Ovary (tissue), 9 donors: ENCODE measurements around the gene GRIA4. TPM values are rescaled to one million over a fixed set of nuclear protein-coding genes. Genes with fewer than 3 reads are reported as not detected.

Source experiments
- DNase-seq, 5 donors: peaks; one replicate each; pipeline ENCODE4 v3.0.0-alpha.2; 2019 to 2020
- H3K27ac ChIP-seq, 2 donors: fragments of 200-600 bp; one replicate each; pipeline versions ENCODE4 v1.5.1 to v1.8.0; 2019 to 2022
- H3K27me3 ChIP-seq: fragments of 200-600 bp; one replicate; pipeline ENCODE4 v1.8.0; 2022
- H3K36me3 ChIP-seq: fragments of 200-600 bp; sonication (generic); one replicate; pipeline ENCODE4 v1.5.1; 2019
- H3K4me1 ChIP-seq: one replicate; pipeline ENCODE4 v1.8.1; 2013; ENCODE audit warnings: mild to moderate bottlenecking, moderate library complexity; ENCODE audit not compliant: insufficient read depth
- H3K4me3 ChIP-seq: fragments of 200-600 bp; sonication (generic); one replicate; pipeline ENCODE4 v1.5.1; 2017
- H3K9me3 ChIP-seq, 2 donors: fragments of 200-600 bp in 1 of 2; sonication (generic) in 1 of 2; one replicate each; pipeline versions ENCODE4 v1.5.1 to v1.8.1; 2013 to 2019; ENCODE audit warnings: mild to moderate bottlenecking in 1 of 2, moderate library complexity in 1 of 2
- CTCF ChIP-seq, 3 donors: fragments of 450-650 bp in 2 of 3; fragments of 200-600 bp in 1 of 3; IDR thresholded peaks; one replicate each; pipeline versions ENCODE4 v1.5.1 to v1.8.0; 2016 to 2022; ENCODE audit warnings: antibody characterized with exemption in 3 of 3, mild to moderate bottlenecking in 1 of 3
- EP300 ChIP-seq: sonication (generic); formaldehyde crosslinking; IDR thresholded peaks from one replicate; pipeline ENCODE4 v1.6.1; 2017; ENCODE audit warnings: antibody characterized with exemption
- POLR2A ChIP-seq: fragments of 450-650 bp; IDR thresholded peaks from one replicate; pipeline ENCODE4 v1.6.1; 2017; ENCODE audit warnings: antibody characterized with exemption, mild to moderate bottlenecking, moderate library complexity
- WGBS, 3 donors: extraction: QIAGEN DNeasy Blood & Tissue Kit in 1 of 3; methylation state at CpG; one replicate each; pipeline versions ENCODE4 v1.1.5 to v1.1.7; 2013 to 2017; 5-methylcytosine and 5-hydroxymethylcytosine counted together
- intact Hi-C, 4 donors: fragments of 100-400 bp; cut with DNase I; formaldehyde crosslinking; loops; one replicate each; pipeline versions ENCODE4 v1.11.0 to v1.15.1; 2022 to 2023
- polyA plus RNA-seq, 2 donors: library from polyadenylated mRNA; stranded (reverse); fragments of 200-250 nt in 1 of 2; fragments of 350-450 nt in 1 of 2; fragmentation: Illumina TruSeq in 1 of 2; extraction: RNeasy Lipid Tissue Mini Kit (QIAGEN cat#74804) in 1 of 2; gene quantifications; one replicate each; pipeline ENCODE4 v1.2.3, GENCODE V29; 2013 to 2014
- total RNA-seq, 7 donors: library from RNA; depleted of rRNA in 2 of 7; stranded (reverse); fragments of >200 nt in 2 of 7; fragmentation: NEBNext Ultra II Directional in 3 of 7; extraction: Animal tissue kit (Norgen Biotek cat#: 25700) in 3 of 7; gene quantifications; one replicate each; pipeline versions ENCODE4 v1.1.0 to v1.2.4, GENCODE V29; 2016 to 2023
- donor health status: DM: no; HTN: no; CAD: no; lungs with moderate emphysema.
- donor health status: DM: no; HTN: no; CAD: no.
- donor health status: Bipolar disorder and iron deficiency.
- donor health status: DM: yes; HTN: yes; CAD: no.
- donor health status: DM: no; HTN: no; CAD: no.
- donor health status: DM: yes; HTN: yes; CAD: no.

The GRIA4 gene
- total and polyA plus RNA-seq, 9 donors: 0.07 to 1.1 (median 0.26) TPM; not detected in 3

- Histone ChIP-seq H3K4me1 (no peaks in the 10 kb centered on the region), H3K9me3 (no peaks in the 10 kb centered on the region), H3K4me3 (no peak overlapping the region), H3K27ac (no peak overlapping the region), H3K27me3 (no peaks in the 10 kb centered on the region), H3K36me3 (no peaks in the 10 kb centered on the region)
- intact Hi-C loops: no loop called here
- WGBS, 3 donors: 72 to 89% (median 78%) methylated on average over 2 of the region's 2 CpGs
- DNase-seq: no peak
- TF ChIP-seq EP300 (no peak), CTCF (IDR thresholded peaks at IDR 0.05) (no peak)
Measured at GRCh38 chr11:105903113-105903512, 293.2 kb downstream of the GRIA4 start.

- TF ChIP-seq POLR2A (no peak), EP300 (no peak), CTCF (IDR thresholded peaks at IDR 0.05) (no peak)
- Histone ChIP-seq H3K27me3 (no peaks in the 10 kb centered on the region), H3K36me3 (no peaks in the 10 kb centered on the region), H3K27ac (no peak overlapping the region), H3K9me3 (no peaks in the 10 kb centered on the region), H3K4me1 (no peaks in the 10 kb centered on the region), H3K4me3 (no peak overlapping the region)
- 76 to 84% (median 83%) methylated on average over 5 of the region's 5 CpGs for WGBS, 3 donors
- intact Hi-C loops: no loop called here
- DNase-seq: no peak
Measured at GRCh38 chr11:105906517-105906916, 296.6 kb downstream of the GRIA4 start.

GRCh38 chr11:105907319-105907718 lies 297.4 kb downstream of the GRIA4 start:
- no peaks in the 10 kb centered on the region for H3K27me3 ChIP-seq
- intact Hi-C loops: no loop called here
- no peak overlapping the region for H3K4me3 ChIP-seq
- no peaks in the 10 kb centered on the region for H3K4me1 ChIP-seq
- WGBS, 3 donors: 60 to 79% (median 61%) methylated on average over 2 of the region's 2 CpGs
- H3K27ac ChIP-seq: no peak overlapping the region
- DNase-seq: no peak
- H3K9me3 ChIP-seq: no peaks in the 10 kb centered on the region
- TF ChIP-seq EP300 (no peak), CTCF (IDR thresholded peaks at IDR 0.05) (no peak), POLR2A (no peak)
- no peaks in the 10 kb centered on the region for H3K36me3 ChIP-seq

GRCh38 chr11:105910095-105910715 lies 300.3 kb downstream of the GRIA4 start:
- H3K4me3 ChIP-seq: no peak overlapping the region
- H3K27ac ChIP-seq: no peak overlapping the region
- 86 to 88% (median 87%) methylated on average over 5 of the region's 5 CpGs for WGBS, 3 donors
- H3K36me3 ChIP-seq: no peaks in the 10 kb centered on the region
- peaks cover 2% of the 10 kb centered on the region for H3K27me3 ChIP-seq
- TF ChIP-seq POLR2A: no peak
- no peak for TF ChIP-seq CTCF (IDR thresholded peaks at IDR 0.05)
- TF ChIP-seq EP300: no peak
- intact Hi-C loops: no loop called here
- H3K9me3 ChIP-seq: no peaks in the 10 kb centered on the region
- DNase-seq: no peak
- no peaks in the 10 kb centered on the region for H3K4me1 ChIP-seq
